Measurements from ENCODE around the gene GABRB1.

The GABRB1 gene

GRCh38 chr4:47122592-47123291, 91.4 kb downstream of the GABRB1 start:
- peak; percentile 39 for DNase-seq

- DNase-seq, result no peak
Observed at GRCh38 chr4:47128991-47129390, 97.6 kb downstream of the GABRB1 start.

- DNase-seq, result no peak
Observed at GRCh38 chr4:47135210-47135609, 103.8 kb downstream of the GABRB1 start.

DNA sequence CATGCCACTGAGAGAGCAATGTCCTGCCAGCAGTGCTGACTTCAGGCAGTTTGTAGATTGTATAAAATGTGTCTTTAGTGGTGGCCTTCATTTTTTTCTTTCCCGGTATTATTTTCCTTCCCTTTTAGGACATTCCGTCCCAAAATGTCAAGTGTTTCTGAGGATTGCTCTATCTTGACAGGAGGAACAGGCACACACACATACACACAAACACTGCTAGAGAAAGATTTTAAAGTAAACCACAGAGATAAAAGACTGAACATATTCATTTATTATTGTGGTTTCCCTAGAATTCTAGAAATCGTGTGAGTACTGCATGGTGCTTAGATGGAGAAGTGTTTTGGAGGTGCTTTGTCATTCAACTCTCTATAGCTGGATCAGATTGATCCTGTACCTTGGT, 111.9 kb downstream of the GABRB1 start:
- no peak for DNase-seq

- no peak for DNase-seq
Observed at GRCh38 chr4:47145630-47146029, 114.3 kb downstream of the GABRB1 start.

- DNase-seq, result no peak
Observed at GRCh38 chr4:47154816-47155370, 123.5 kb downstream of the GABRB1 start.

DNA sequence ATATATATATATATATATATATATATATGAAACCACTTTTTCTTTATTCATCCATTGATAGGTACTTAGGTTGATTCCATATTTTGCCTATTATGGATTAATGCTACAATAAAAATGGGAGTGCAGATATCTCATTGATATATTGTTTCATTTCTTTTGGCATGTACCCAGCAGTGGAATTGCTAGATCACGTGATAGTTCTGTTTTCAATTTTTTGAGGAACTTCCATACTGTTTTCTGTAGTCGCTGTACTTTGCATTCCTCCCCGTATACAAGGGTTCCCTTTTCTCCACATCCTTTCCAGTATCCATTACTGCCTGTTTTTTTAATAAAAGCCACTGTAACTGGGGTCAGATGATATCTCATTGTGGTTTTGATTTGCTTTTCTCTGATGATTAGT, 124.6 kb downstream of the GABRB1 start:
- DNase-seq, result no peak

DNA sequence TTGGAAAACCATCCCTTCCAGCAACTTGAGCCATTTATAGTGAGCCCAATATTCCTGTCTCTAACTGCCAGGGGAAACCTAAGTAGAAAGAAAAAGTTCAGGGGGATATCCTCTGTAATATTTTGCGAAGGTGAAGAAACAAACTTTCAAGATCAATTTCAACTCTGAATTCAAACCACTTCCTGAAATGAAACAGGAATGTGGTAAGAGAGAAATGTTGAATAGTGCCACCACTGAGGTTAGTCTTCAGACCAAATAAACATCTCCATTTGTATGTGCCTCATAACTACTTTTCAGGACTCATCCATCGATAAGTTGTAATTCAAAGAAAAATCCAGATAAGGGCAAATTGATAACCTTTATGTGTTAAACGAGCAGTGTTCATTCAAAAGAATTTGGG, 128.7 kb downstream of the GABRB1 start:
- no peak for DNase-seq

GRCh38 chr4:47167081-47168035, 136.0 kb downstream of the GABRB1 start:
- DNase-seq, result no peak

GRCh38 chr4:47184083-47184482, 152.7 kb downstream of the GABRB1 start:
- DNase-seq, result no peak

DNA sequence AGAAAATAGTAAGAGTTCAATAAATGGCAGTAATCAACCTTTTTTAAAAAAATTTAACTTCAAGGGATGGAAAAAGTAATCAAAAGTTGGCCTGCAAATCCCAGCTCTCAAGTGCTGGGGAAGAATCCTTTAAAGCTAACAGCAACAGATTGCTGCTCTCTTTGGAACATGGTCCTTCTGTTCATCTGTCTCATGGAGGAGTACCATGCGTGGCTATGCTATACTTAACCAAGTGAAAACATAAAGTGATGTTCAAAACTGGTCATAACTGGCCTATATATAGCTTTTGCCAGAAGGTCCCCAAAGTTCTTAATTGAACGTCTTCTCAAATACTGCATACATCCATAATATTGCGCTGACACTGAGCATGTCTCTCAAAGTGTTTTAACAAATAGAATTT, 154.4 kb downstream of the GABRB1 start:
- DNase-seq, result no peak

- DNase-seq, result no peak
Observed at GRCh38 chr4:47187608-47188007, 156.2 kb downstream of the GABRB1 start.

GRCh38 chr4:47193179-47193578, 161.8 kb downstream of the GABRB1 start:
- DNase-seq, result no peak

DNA sequence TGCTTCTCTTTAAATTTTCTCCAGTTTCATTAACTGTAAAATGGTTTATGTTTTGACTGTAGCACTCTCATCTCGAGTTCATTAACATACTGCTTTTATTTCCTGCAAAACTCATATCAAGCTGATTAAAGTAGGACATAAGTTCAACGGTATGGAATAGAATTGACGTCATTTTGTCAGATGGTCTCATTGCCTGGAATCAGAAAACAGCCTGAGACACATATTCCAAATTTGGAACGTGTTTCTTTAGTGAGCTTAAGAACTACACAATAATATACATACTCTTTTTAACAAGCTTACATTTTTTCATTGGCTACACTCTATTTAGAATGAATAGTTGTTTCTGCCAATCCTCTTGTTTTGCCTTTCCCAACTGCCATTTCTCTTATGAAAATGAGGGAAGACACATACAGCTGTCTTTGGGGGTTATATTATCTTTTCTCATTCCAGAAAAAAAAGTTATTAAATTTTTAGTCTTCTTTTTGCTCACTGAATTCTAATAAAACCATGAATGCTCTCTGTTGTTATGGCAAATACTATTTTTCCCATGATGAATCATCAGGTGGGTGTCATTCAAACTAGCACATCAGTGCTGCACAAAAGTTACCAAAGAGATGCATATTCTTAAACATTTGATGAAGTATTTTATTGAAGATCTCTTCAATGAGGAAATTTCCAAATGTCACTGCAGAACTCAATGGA, 162.8 kb downstream of the GABRB1 start:
- no peak for DNase-seq

DNA sequence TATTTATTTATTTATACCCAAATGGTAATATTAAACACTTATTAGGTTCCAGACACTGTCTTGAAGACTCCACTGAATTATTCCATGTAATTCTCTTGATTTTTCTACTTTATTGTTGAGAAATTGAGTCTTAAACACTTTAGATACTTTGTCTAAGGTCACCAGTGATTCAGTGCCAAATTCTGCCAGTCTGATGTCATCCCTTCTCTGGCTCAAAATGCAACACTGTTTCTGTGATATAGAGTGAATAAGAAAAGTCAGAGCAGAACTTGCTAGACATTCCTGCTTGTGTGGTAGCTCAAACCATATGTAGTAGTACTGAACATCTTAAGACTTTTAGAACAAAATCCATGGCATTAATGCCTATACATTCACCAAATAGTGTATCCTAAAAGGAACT, 164.3 kb downstream of the GABRB1 start:
- no peak for DNase-seq

DNA sequence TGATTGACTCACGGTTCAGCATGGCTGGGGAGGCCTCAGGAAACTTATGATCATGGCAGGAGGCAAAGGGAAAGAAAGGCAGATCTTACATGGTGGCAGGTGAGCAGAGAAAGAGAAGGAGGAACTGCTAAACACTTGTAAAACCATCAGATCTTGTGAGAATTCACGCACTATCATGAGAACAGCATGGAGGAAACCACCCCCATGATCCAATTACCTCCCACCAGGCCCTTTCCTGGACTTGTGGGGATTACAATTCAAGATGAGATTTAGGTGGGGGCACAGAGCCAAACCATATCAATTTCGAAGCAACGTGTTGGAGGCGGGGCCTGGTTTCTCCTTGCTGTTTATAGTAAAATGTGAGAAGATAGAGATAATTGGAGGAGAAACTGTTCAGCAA, 167.4 kb downstream of the GABRB1 start:
- no peak for DNase-seq

- DNase-seq, result no peak
Observed at GRCh38 chr4:47203593-47203992, 172.2 kb downstream of the GABRB1 start.

- DNase-seq, result no peak
Observed at GRCh38 chr4:47207555-47207954, 176.2 kb downstream of the GABRB1 start.

GRCh38 chr4:47209833-47210232, 178.5 kb downstream of the GABRB1 start:
- DNase-seq, result no peak

DNA sequence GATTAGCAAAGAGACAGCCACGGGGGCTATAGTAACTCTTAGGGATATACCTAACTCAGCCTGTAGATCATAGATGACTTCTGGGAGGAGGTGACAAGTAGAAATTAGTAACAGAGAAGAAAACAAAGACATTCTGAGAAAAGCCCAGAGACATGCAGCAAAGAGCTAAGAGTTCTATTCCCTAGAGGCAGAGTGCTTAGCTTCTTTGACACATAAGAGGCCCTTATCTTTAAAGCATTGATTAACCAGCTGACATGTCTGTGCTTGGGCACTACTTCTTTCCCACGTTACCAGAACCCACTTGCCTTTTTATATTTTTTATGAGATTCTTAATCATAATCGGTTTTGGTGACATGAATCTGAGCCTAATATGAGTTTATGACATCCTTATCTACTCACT, 179.5 kb downstream of the GABRB1 start:
- no peak for DNase-seq

- no peak for DNase-seq
Observed at GRCh38 chr4:47213106-47213505, 181.7 kb downstream of the GABRB1 start.

DNA sequence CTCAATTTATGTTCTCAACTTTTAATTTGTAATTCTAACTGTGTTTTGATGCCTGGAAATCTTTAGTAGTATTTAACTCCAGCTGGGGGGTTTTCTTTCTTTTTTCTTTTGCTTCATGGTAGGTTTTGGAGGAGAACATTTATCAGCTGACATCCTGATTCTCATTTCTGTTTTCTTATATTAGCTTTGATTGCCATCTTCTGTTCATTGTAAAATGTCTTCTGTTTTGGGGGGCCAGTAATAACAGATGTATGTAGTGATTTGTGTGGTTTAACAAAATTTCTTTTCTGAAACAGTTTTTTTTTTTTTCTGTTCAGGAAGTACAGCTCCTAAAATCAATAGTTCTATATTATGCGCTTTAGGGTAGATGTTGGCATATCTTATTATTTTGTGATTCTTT, 182.2 kb downstream of the GABRB1 start:
- DNase-seq, result no peak

- DNase-seq, result no peak
Observed at GRCh38 chr4:47213971-47214370, 182.6 kb downstream of the GABRB1 start.

All from NCI-H1092 (cell line).